Muscle of leg (tissue), 11 donors: ENCODE data around the gene IPO9. TPM values are rescaled to one million over a fixed set of nuclear protein-coding genes. Genes with fewer than 3 reads are reported as not detected.

Experiments used
- DNase-seq: peaks from one replicate; pipeline ENCODE4 v3.0.0; 2013
- H3K27ac ChIP-seq: one replicate; pipeline ENCODE4 v1.5.1; 2013; ENCODE audit warnings: mild to moderate bottlenecking, low read length, control low read depth
- H3K27me3 ChIP-seq: one replicate; pipeline ENCODE4 v1.6.1; 2013; ENCODE audit warnings: low read length; ENCODE audit not compliant: control insufficient read depth, insufficient read depth
- H3K36me3 ChIP-seq: one replicate; pipeline ENCODE4 v1.6.1; 2013; ENCODE audit warnings: low read length; ENCODE audit not compliant: control insufficient read depth, insufficient read depth
- H3K4me1 ChIP-seq: one replicate; pipeline ENCODE4 v1.6.1; 2013; ENCODE audit warnings: low read length; ENCODE audit not compliant: control insufficient read depth, insufficient read depth
- H3K4me3 ChIP-seq: one replicate; pipeline ENCODE4 v1.5.1; 2013; ENCODE audit warnings: low read length, control low read depth
- H3K9me3 ChIP-seq: replicated peaks from 2 replicates; pipeline ENCODE4 v1.6.1; 2013; ENCODE audit warnings: low read depth, low read length; ENCODE audit not compliant: control insufficient read depth
- WGBS: methylation state at CpG from one replicate; pipeline ENCODE4 v1.1.5; 2013; ENCODE audit warnings: missing lambda C conversion rate; ENCODE audit not compliant: insufficient coverage; 5-methylcytosine and 5-hydroxymethylcytosine counted together
- polyA plus RNA-seq, 8 donors: library from polyadenylated mRNA; unstranded; fragments of 120-200 nt; gene quantifications; one replicate each; pipeline versions ENCODE4 v1.2.1 to v1.2.3, GENCODE V29; 2013; ENCODE audit warnings: inconsistent platforms in 1 of 8, low replicate concordance in 1 of 8; ENCODE audit not compliant: insufficient read length in 8 of 8, insufficient read depth in 1 of 8
- total RNA-seq: library from RNA; stranded (reverse); fragments of 120-200 nt; gene quantifications from one replicate; pipeline ENCODE4 v1.2.4, GENCODE V29; 2013

Gene IPO9
- total and polyA plus RNA-seq, 9 donors: 21.3 to 58.7 (median 43.9) TPM

- H3K9me3 ChIP-seq: no peaks in the 10 kb centered on the region
- H3K27ac ChIP-seq: no peak overlapping the region
- WGBS: 86% methylated on average over 5 of the region's 9 CpGs
- no peak overlapping the region for H3K4me3 ChIP-seq
- no peak for DNase-seq
- peaks cover 4% of the 10 kb centered on the region for H3K36me3 ChIP-seq
- H3K4me1 ChIP-seq: peaks cover 75% of the 10 kb centered on the region
- peaks cover 20% of the 10 kb centered on the region for H3K27me3 ChIP-seq
Observed at GRCh38 chr1:201886103-201886885, 57.3 kb downstream of the IPO9 start.

GRCh38 chr1:201887116-201887866 lies 58.3 kb downstream of the IPO9 start:
- Histone ChIP-seq H3K27me3 (peaks cover 20% of the 10 kb centered on the region), H3K36me3 (peaks cover 13% of the 10 kb centered on the region), H3K27ac (peak overlapping the region; percentile 83), H3K9me3 (no peaks in the 10 kb centered on the region), H3K4me3 (no peak overlapping the region), H3K4me1 (peaks cover 75% of the 10 kb centered on the region)
- WGBS: 78% methylated on average over 5 of the region's 5 CpGs
- DNase-seq: no peak

- peaks cover 15% of the 10 kb centered on the region for H3K36me3 ChIP-seq
- peak within 1 kb of the TSS; percentile 83 for H3K27ac ChIP-seq
- peaks cover 20% of the 10 kb centered on the region for H3K27me3 ChIP-seq
- peak; percentile 74 for DNase-seq
- H3K4me1 ChIP-seq: peaks cover 65% of the 10 kb centered on the region
- 2% methylated on average over 44 of the region's 49 CpGs for WGBS
- H3K4me3 ChIP-seq: peak within 1 kb of the TSS; percentile 76
- H3K9me3 ChIP-seq: no peaks in the 10 kb centered on the region
Observed at GRCh38 chr1:201888282-201889089, 59.5 kb downstream of the IPO9 start, which contains the start of gene SHISA4. Gene SHISA4 (plus strand): TSS chr1:201888898. CDS start chr1:201888995, 97 bp downstream.

DNA sequence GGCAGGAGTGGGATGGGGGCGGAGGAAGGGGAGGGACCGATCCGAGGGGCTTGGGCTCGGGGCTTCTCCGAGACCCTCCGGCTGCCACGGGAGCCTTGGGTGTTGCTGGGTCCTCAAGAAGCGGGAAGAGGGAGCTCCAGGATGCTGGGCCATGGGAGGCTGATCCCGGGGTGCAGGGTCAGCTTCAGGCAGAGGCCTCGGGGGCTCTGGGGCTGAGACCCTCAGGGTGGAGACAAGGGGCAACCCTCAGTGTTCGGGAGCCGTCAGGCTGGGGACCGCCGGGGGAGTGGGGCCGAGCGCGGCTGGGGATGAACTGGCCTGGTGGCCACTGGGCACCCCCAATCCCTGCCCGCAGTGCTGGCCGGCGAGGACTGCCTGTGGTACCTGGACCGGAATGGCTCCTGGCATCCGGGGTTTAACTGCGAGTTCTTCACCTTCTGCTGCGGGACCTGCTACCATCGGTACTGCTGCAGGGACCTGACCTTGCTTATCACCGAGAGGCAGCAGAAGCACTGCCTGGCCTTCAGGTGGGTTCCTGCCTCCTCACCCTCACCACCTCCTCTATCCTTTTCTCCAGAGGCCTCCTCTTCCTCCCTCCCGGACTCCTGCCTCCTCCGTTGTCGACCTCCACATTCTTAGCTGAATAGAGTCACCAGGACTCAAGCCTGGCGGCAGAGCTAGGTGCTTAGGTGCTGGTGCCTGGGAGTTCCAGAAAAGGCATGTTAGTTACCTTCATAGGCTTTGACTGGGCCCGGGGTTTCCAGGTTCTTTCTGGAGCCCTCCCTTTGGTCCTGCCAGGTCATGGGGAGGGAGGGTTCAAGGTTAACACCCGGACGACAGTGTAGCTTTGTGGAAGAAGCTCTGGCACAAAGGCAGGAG lies 60.4 kb downstream of the IPO9 start:
- H3K4me1 ChIP-seq: peaks cover 57% of the 10 kb centered on the region

DNA sequence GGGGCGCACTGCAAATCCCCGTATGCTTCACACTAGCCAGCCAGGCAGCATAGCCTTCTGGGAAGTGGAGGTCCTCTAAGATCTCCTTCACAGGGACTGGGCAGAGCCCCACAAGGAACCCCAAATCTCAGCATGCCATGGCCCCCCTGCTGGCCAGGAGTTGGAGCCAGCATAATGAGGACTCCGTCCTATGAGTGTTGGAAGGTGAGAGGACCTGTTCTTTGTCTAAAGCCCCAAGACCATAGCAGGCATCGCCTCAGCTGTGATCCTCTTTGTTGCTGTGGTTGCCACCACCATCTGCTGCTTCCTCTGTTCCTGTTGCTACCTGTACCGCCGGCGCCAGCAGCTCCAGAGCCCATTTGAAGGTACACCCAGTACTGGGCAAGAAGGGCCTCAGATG lies 61.3 kb downstream of the IPO9 start:
- Histone ChIP-seq H3K36me3 (peaks cover 15% of the 10 kb centered on the region), H3K9me3 (no peaks in the 10 kb centered on the region), H3K4me1 (peaks cover 48% of the 10 kb centered on the region), H3K4me3 (no peak overlapping the region), H3K27ac (no peak overlapping the region), H3K27me3 (peaks cover 20% of the 10 kb centered on the region)
- WGBS: 80% methylated on average over 1 of the region's 7 CpGs
- no peak for DNase-seq

More for the DNA sequence above, 60.4 kb downstream of the IPO9 start:
- no peak for DNase-seq
- H3K4me3 ChIP-seq: peak overlapping the region; percentile 76
- 12% methylated on average over 27 of the region's 33 CpGs for WGBS
- H3K27me3 ChIP-seq: peaks cover 20% of the 10 kb centered on the region
- peak overlapping the region; percentile 20 for H3K27ac ChIP-seq
- H3K9me3 ChIP-seq: no peaks in the 10 kb centered on the region
- peaks cover 15% of the 10 kb centered on the region for H3K36me3 ChIP-seq

DNA sequence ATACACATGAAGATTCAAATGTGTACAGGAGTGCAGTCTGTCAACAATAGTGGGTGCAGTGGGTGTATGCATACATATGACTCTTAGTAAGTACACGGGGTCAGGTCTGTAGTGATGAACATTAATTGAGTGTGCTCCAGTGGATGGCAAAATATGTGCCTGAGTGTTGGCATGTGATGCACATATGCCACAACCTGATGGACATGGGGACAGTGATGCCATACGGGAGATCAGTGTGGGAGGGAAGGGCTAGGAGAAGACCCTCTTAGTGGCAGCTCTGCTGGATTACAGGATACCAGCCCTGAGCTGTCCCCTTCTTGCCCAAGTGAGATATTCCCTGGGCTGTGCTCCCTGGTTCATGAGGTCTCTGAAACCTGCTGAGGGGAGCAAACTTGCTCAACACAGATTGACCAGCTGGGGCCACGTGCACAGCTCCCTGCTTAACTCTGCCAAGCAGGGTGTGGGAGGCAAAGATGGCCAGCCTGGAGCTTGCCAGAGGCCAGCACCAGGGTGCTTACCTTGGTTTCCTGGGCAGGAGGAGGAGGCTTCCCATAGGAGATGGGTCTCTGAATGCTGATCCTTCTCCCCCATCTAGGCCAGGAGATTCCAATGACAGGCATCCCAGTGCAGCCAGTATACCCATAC lies 62.0 kb downstream of the IPO9 start:
- Histone ChIP-seq H3K27me3 (peaks cover 18% of the 10 kb centered on the region), H3K27ac (no peak overlapping the region), H3K36me3 (peaks cover 15% of the 10 kb centered on the region), H3K4me3 (no peak overlapping the region), H3K9me3 (no peaks in the 10 kb centered on the region), H3K4me1 (peaks cover 42% of the 10 kb centered on the region)
- no peak for DNase-seq
- WGBS: 93% methylated on average over 2 of the region's 3 CpGs

DNA sequence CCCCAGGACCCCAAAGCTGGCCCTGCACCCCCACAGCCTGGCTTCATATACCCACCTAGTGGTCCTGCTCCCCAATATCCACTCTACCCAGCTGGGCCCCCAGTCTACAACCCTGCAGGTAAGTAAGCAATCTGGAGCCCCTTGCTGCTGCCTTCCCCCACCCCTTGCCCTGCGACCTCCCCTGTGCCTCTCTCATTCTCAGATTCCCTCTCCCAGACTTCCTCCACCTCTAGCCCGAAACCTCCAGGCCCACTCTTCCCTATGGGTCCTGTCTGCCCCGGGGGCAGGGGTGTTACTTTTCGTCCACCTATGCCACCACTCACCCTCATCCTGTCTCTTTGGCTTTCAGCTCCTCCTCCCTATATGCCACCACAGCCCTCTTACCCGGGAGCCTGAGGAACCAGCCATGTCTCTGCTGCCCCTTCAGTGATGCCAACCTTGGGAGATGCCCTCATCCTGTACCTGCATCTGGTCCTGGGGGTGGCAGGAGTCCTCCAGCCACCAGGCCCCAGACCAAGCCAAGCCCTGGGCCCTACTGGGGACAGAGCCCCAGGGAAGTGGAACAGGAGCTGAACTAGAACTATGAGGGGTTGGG lies 62.6 kb downstream of the IPO9 start:
- Histone ChIP-seq H3K4me1 (peaks cover 40% of the 10 kb centered on the region), H3K4me3 (no peak overlapping the region), H3K27ac (no peak overlapping the region), H3K27me3 (peaks cover 16% of the 10 kb centered on the region), H3K9me3 (no peaks in the 10 kb centered on the region), H3K36me3 (peaks cover 15% of the 10 kb centered on the region)
- DNase-seq: no peak
- WGBS: 85% methylated on average over 5 of the region's 5 CpGs

DNA sequence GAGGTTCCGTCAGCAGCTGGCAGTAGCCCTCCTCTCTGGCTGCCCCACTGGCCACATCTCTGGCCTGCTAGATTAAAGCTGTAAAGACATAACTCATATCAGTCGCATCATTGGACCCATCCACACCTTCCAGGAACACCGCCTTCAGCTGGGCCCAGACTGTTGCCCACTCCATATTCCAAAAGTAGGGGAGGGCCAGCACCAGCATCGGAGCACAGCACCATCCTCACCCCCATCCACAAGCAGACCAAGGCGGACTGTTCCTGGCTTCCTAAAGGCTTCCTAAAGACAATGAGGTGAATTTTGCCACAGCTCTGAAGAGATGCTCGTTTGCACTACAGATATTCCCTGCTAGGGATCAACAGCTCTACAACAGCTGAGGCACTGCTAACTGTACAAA lies 63.3 kb downstream of the IPO9 start:
- no peak for DNase-seq
- no peak overlapping the region for H3K27ac ChIP-seq
- peaks cover 38% of the 10 kb centered on the region for H3K4me1 ChIP-seq
- H3K27me3 ChIP-seq: peaks cover 15% of the 10 kb centered on the region
- no peaks in the 10 kb centered on the region for H3K9me3 ChIP-seq
- no peak overlapping the region for H3K4me3 ChIP-seq
- H3K36me3 ChIP-seq: peaks cover 15% of the 10 kb centered on the region
- WGBS: 84% methylated on average over 3 of the region's 6 CpGs

DNA sequence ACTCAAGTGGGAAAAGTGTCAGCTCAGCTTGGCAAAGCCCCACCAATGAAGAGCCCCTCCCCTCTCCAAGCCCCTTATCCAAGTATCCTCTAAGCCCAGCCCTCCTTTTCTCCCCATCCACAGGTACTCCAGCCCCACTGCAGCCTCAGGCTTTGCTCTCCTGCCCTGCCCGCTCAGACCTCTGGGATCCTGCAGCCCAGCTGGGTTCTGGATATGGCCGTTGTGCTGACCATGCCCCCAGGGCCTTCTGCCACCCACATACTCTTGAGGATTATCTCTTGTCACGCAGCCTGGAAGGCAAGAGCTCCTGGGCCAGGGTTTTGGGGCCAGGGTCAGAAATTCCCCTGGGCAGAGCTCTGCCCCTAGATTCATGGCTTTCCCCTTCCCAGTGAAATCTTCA lies 64.5 kb downstream of the IPO9 start:
- Histone ChIP-seq H3K27me3 (peaks cover 5% of the 10 kb centered on the region), H3K4me1 (peaks cover 25% of the 10 kb centered on the region), H3K36me3 (peaks cover 15% of the 10 kb centered on the region), H3K9me3 (no peaks in the 10 kb centered on the region), H3K27ac (no peak overlapping the region), H3K4me3 (no peak overlapping the region)
- DNase-seq: no peak
- 34% methylated on average over 2 of the region's 3 CpGs for WGBS
